BJ (cell line): ENCODE data around the gene COA3. TPM values are rescaled to one million over a fixed set of nuclear protein-coding genes. Genes with fewer than 3 reads are reported as not detected.
A peak's percentile ranks its signal among the peaks of the same experiment; 100 is the strongest.

Experiments used
- CTCF ChIA-PET: fragments of 350-600 bp; formaldehyde crosslinking; extraction: SDS; loops from one replicate; lab custom pipeline; 2021; ENCODE audit warnings: antibody characterized with exemption, inconsistent platforms; lab: Yijun Ruan, JAX
- POLR2A ChIA-PET: fragments of 300-600 bp; sonication (Branson Sonifier 250); formaldehyde crosslinking; extraction: SDS; loops from one replicate; lab custom pipeline; 2021; ENCODE audit warnings: antibody characterized with exemption; lab: Charles Lee
- DNase-seq: peaks from one replicate; pipeline ENCODE4 v3.0.0-alpha.2; 2011; ENCODE audit warnings: low read depth
- H3K27me3 ChIP-seq: 2 replicates; pipeline ENCODE4 v1.6.0; 2011; ENCODE audit warnings: low read length; ENCODE audit not compliant: control insufficient read depth, insufficient read depth
- H3K36me3 ChIP-seq: 2 replicates; pipeline ENCODE4 v1.5.1; 2011; ENCODE audit warnings: low read length; ENCODE audit not compliant: control insufficient read depth, insufficient read depth
- H3K4me3 ChIP-seq: 2 replicates; pipeline ENCODE4 v1.5.1; 2011; ENCODE audit warnings: low read depth, mild to moderate bottlenecking, control low read depth, low read length
- polyA plus RNA-seq: library from polyadenylated mRNA; depleted of rRNA; stranded (reverse); fragments of >200 nt; gene quantifications from 2 replicates; pipeline ENCODE4 v1.2.3, GENCODE V29; 2011
- TF ChIP-seq, protein P1 (sequence below): IDR thresholded peaks from 2 replicates; pipeline ENCODE4 v1.5.1; 2011; ENCODE audit warnings: low read depth, mild to moderate bottlenecking, control low read depth, inconsistent platforms, low read length, moderate library complexity; ENCODE audit not compliant: insufficient read depth

The COA3 gene
- polyA plus RNA-seq, 1 experiment, result 91.9 TPM

DNA sequence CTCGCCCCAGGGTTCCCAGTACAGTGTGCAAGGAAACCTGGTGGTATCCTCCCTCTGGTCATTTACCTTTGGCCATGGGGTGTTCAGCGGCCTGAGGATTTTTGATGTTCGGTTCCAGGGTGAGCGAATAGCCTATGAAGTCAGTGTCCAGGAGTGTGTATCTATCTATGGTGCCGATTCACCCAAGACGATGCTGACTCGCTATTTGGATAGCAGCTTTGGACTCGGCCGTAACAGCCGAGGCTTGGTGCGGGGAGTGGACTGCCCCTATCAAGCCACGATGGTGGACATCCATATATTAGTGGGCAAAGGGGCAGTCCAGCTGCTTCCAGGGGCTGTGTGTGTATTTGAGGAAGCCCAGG lies 47.0 kb upstream of the COA3 start:
- Histone ChIP-seq H3K27me3 (no peaks in the 10 kb centered on the region; the same call in 1 of the 2 replicates), H3K36me3 (peaks cover 15% of the 10 kb centered on the region), H3K4me3 (no peak overlapping the region)
- CTCF ChIA-PET, result interaction anchor here (2.7 to 7.9 kb wide), 3 partner anchors 10 to 93 kb away, joined by 8 to 62 read pairs (median 61); no protein-coding TSS in a partner anchor
- TF ChIP-seq, protein P1, sequence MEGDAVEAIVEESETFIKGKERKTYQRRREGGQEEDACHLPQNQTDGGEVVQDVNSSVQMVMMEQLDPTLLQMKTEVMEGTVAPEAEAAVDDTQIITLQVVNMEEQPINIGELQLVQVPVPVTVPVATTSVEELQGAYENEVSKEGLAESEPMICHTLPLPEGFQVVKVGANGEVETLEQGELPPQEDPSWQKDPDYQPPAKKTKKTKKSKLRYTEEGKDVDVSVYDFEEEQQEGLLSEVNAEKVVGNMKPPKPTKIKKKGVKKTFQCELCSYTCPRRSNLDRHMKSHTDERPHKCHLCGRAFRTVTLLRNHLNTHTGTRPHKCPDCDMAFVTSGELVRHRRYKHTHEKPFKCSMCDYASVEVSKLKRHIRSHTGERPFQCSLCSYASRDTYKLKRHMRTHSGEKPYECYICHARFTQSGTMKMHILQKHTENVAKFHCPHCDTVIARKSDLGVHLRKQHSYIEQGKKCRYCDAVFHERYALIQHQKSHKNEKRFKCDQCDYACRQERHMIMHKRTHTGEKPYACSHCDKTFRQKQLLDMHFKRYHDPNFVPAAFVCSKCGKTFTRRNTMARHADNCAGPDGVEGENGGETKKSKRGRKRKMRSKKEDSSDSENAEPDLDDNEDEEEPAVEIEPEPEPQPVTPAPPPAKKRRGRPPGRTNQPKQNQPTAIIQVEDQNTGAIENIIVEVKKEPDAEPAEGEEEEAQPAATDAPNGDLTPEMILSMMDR, result no peak
- no peak for DNase-seq
- POLR2A ChIA-PET, result no interaction called here

DNA sequence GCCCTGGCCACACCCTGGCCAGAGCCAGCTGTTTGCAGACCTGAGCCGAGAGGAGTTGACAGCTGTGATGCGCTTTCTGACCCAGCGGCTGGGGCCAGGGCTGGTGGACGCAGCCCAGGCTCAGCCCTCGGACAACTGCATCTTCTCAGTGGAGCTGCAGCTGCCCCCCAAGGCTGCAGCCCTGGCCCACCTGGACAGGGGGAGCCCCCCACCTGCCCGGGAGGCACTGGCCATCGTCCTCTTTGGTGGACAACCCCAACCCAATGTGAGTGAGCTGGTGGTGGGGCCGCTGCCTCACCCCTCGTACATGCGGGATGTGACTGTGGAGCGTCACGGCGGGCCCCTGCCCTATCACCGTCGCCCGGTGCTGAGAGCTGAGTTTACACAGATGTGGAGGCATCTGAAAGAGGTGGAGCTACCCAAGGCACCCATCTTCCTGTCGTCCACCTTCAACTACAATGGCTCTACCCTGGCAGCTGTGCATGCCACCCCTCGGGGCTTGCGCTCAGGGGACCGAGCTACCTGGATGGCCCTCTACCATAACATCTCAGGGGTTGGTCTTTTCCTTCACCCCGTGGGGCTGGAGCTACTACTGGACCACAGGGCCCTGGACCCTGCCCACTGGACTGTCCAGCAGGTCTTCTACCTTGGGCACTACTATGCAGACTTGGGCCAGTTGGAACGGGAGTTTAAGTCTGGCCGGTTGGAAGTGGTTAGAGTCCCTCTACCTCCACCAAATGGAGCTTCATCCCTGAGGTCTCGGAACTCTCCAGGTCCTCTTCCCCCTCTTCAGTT lies 46.5 kb upstream of the COA3 start:
- no peak for DNase-seq
- no peaks in the 10 kb centered on the region; the same call in 1 of the 2 replicates for H3K27me3 ChIP-seq
- H3K36me3 ChIP-seq, result peaks cover 15% of the 10 kb centered on the region
- ChIA-PET POLR2A (no interaction called here), CTCF (interaction anchor here (0.9 to 7.9 kb wide), 7 partner anchors 10 to 97 kb away, joined by 3 to 62 read pairs (median 8); no protein-coding TSS in a partner anchor)
- no peak overlapping the region for H3K4me3 ChIP-seq
- TF ChIP-seq, protein P1, result no peak

DNA sequence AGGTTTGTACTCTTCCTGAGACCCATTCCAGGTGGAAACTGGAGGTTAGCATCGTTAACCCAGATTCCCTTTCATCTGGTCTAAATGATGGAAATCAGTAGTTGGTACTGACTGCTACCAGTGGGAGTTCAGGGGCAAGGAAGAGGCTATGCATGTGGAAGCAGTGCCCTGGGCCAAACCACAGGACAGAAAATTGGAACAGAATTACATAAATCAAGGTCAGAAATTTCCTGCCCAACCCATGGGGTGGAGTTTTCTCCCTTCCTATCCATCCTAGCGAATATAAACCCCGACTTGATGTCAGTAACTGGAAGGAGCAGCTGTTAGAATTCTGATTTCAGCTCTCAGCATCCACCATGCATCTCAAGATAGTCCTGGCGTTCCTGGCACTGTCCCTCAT lies 45.8 kb upstream of the COA3 start, which contains the start of gene AOC2:
AOC2 (plus strand) TSS at position 310 of the 400 bp plus-strand sequence; CDS start at position 357, 47 bp downstream.
- no peaks in the 10 kb centered on the region for H3K27me3 ChIP-seq
- H3K36me3 ChIP-seq, result peaks cover 15% of the 10 kb centered on the region
- ChIA-PET CTCF (interaction anchor here (0.6 to 7.9 kb wide), 21 partner anchors 9 to 471 kb away, joined by 3 to 62 read pairs (median 5); partner anchors contain the start of genes BECN1 and RPL27), POLR2A (no interaction called here)
- DNase-seq, result no peak
- H3K4me3 ChIP-seq, result no peak within 1 kb of the TSS
- TF ChIP-seq, protein P1, result no peak

DNA sequence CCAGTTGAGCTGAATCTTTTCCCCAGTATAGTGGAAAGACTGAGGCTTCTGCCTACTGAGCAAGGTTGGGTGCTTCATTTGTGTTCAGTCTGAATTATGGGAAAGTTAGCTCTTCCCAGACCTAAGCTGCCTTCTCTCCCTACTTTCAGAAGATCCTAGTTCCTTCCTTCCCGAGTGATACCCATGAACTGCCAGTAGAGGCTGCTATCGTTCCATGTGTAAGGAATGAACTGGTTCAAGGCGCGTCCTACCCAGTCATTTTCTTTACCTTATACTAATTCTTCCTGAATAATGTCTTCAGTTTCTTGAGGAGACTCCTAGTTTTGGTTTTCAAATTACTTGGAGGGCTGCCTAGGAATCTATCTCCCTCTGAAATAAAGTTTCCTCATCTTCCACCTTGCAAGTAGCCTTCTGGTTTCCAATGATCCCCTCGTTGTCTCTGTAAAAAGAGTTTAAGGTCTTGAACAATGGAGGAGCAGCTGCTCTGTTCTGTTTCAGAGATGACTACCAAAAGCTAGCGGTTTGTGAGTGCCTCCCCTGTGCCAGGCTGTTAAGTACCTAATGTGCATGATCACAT lies 44.9 kb upstream of the COA3 start:
- DNase-seq, result no peak
- POLR2A ChIA-PET, result no interaction called here
- TF ChIP-seq, protein P1, result peak; percentile 98
- H3K4me3 ChIP-seq, result no peak overlapping the region
- peaks cover 15% of the 10 kb centered on the region for H3K36me3 ChIP-seq
- no peaks in the 10 kb centered on the region for H3K27me3 ChIP-seq
- CTCF ChIA-PET, result interaction anchor here (0.6 to 7.9 kb wide), 32 partner anchors 8 to 641 kb away, joined by 3 to 62 read pairs (median 3); partner anchors contain the start of genes AARSD1, BECN1, DHX8 and RPL27

DNA sequence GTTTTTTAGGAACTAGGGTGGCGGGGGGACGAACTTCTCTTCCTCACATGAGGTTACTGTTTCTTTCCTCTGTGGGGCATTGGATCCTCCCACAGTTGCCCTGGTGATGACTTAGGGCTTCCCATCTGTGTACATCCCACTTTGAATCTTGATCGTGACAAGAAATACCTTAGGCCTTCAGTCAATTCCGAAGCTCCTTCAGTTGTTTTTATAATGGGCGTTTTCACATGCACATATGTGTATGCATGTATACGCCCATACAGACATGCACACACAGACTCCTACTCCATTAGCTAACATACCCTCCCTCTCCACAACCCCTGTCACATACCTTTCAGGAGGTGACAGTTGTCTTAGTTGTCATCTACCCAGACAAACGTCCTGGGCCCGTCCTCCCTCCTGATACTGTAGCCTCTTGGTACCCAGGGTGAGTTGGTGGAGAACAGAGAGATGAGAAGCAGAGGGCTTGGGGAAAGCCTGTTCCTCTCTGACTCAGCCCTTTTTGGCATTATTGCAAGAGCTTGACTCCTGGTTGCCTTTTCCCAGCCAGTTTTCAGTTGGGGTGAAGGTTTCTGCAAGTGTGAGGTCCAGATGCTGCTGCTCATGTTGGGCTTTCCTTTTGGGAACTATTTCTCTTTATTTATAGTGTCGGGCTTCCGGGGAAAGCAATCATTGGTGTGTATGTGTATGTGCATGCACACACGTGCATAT lies 43.6 kb upstream of the COA3 start:
- CTCF ChIA-PET, result interaction anchor here (0.9 to 7.9 kb wide), 9 partner anchors 18 to 156 kb away, joined by 3 to 62 read pairs (median 8); partner anchors contain the start of genes BECN1 and RPL27
- Histone ChIP-seq H3K27me3 (no peaks in the 10 kb centered on the region), H3K4me3 (no peak overlapping the region), H3K36me3 (peaks cover 21% of the 10 kb centered on the region)
- TF ChIP-seq, protein P1, result no peak
- POLR2A ChIA-PET, result no interaction called here
- no peak for DNase-seq
